GM21423 (cell line): ENCODE data around the gene CFHR4.
"Not testable (repeated sequence)": the region's sequence is repeated elsewhere in the genome, so short reads cannot be mapped to it uniquely, and the experiment has no call there.

Experiments used
- ATAC-seq: cut with Tn5 transposase; IDR thresholded peaks from one replicate; pipeline ENCODE4 v1.9.1; 2021; ENCODE audit warnings: mild to moderate bottlenecking, moderate library complexity; ENCODE audit not compliant: unreplicated experiment

The CFHR4 gene

DNA sequence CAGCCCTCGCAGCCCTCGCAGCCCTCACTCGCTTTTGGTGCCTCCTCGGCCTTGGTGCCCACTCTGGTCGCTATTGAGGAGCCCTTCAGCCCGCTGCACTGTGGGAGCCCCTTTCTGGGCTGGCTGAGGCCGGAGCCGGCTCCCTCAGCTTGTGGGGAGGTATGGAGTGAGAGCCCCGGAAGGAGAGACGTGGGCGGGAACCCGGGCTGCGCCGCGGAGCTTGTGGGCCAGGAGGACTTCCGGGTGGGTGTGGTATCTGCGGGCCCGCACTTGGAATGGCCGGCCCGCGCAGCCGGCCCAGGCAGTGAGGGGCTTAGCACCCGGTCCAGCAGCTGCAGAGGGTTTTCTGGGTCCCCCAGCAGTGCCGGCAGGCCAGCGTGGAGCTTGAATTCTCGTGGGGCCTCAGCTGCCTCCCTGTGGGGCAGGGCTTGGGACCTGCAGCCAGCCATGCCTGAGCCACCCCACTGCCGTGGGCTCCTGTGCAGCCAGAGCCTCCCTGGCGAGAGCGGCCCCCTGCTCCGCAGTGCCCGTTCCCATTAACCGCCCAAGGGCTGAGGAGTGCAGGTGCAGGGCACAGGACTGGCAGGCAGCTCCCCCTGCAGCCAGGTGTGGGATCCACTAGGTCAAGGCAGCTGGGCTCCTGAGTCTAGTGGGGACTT lies 45.8 kb downstream of the CFHR4 start:
- ATAC-seq: no peak

DNA sequence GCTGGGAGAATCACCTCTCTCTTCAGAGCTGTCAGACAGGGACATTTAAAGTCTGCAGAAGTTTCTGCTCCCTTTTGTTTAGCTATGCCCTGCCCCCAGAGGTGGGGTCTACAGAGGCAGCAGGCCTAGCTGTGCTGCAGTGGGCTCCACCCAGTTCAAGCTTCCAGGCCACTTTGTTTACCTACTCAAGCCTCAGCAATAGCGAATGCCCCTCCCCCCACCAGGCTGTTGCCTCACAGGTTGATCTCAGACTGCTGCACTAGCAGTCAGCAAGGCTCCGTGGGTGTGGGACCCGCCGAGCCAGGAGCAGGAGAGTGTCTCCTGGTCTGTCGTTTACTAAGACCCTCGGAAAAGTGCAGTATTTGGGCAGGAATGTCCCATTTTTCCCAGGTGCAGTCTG lies 53.6 kb downstream of the CFHR4 start:
- not testable (repeated sequence) for ATAC-seq

GRCh38 chr1:196943568-196943967 lies 55.7 kb downstream of the CFHR4 start, which contains the start of gene CFHR2:
TSS of gene CFHR2 (plus strand) at chr1:196943738. CDS start at chr1:196943881, 143 bp downstream.
- ATAC-seq: not testable (repeated sequence)

DNA sequence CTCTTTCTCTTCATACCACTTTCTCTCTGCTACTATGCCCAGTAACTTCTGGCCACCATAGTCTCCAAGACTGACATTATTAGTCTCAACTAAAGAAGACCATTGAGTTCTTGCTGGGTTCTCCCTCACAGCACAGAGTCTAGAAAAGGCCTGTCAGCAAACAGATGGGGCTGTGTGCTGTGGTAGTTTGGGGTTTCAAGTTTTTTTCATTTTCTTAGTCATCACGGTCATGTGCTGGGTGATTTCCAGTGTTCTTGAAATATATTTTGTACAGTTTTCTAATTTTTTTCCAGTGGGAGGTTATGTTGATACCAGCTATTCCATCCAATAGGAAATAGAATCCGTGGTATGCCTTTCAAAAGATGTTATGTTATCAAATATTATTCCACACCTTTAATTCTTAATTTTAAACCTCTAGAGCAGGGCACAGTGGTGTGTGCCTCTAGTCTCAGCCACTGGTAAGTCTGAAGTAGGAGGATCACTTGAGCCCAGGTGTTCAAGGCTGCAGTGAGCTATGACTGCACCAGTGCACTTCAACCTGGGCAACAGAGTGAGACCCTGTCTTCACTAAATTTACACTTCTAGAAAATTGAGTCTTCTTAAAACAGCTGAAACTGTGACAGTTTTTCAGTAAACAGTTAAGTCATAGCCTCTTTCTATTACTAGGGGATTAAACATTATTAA lies 64.0 kb downstream of the CFHR4 start:
- ATAC-seq: peak; percentile 84

DNA sequence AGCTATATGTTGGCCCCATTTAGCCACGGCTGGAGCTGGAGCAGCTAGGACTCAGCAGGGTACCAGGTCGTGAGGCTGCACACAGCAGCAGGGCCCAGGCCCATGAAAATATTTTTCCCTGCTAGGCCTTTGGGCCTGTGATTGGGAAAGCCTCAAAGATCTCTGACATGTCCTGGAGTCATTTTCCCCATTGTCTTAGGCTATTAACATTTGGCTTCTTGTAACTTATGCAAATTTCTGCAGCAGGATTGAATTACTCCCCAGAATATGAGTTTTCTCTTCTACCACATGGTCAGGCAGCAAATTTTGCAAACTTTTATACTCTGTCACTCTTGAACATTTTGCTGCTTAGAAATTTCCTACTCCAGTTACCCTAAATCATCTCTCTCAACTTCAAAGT lies 66.9 kb downstream of the CFHR4 start:
- no peak for ATAC-seq

DNA sequence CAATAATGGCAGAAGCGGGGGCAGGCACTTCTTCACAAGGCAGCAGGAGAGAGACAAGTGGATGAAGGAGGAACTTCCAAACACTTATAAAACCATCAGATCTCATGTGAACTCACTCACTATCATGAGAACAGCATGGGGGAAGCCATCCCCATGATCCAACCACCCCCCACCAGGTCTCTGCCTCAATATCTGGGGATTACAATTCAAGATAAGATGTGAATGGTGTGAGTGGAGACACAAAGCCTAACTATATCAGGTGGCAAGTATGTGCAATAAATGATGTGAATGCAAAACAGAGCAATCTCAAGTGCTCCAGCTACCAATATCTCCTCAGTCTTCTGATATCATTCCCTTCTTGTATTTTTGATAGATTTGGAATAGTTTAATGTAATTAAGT lies 68.1 kb downstream of the CFHR4 start:
- ATAC-seq: no peak

DNA sequence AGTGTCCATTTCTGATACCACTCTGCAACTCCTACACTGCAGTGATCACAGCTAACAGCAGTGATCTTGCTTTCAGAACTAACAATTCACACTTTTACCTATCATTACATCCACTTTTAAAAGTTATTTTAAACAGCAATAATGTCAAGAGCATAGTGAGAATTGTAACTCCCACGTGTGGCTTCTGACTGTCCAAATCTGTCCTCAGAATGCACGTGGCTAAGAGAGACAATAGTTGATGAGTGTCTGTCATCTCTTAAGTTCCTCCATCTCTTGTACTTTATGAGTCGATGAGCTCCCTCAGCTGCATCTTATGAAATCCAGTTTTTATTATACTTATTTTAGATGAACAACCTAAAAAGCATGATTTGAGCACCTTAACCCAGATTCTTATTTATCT lies 73.0 kb downstream of the CFHR4 start:
- ATAC-seq: no peak
